Measurements from ENCODE around the gene ATP6AP1. TPM values are rescaled to one million over a fixed set of nuclear protein-coding genes. Genes with fewer than 3 reads are reported as not detected.

ATP6AP1 gene
- total RNA-seq, result 54.4 and 128 TPM in 2 replicates

DNA sequence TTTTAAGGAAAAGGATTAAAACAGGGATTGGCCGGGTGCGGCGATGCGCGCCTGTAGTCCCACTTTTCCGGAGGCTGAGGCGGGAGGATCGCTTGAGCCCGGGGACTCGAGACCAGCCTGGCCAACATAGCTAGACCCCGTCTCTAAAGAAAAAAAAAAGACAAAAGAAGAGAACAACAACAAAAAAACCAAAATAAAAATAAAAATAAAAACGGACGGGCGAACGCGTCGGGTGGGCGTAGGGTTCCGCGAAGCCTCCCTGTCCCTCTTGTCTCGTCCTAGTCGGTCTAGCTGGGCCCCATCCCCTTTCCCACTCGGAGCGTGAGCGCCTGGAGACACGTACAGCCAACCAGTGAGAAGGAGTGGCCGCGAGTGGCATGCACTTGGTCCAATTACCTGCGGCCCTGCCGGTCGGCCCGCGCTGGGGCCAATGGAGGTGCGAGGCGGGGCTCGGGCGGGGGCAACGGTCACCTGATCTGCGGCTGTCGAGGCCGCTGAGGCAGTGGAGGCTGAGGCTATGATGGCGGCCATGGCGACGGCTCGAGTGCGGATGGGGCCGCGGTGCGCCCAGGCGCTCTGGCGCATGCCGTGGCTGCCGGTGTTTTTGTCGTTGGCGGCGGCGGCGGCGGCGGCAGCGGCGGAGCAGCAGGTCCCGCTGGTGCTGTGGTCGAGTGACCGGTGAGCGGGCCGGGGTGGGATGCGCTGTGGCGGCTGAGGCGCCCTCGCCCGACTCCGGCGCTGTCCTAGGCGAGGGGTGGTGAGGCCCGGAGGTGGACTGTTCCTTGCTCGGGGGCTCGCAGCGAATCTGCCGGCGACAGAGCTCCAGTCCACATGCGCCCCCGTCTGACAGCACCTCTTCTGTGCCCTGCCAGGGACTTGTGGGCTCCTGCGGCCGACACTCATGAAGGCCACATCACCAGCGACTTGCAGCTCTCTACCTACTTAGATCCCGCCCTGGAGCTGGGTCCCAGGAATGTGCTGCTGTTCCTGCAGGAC is at the start of gene ATP6AP1:
Gene ATP6AP1 (plus strand): TSS at position 502 of the 996 bp plus-strand sequence. CDS start 16 bp downstream, at position 518.

DNA sequence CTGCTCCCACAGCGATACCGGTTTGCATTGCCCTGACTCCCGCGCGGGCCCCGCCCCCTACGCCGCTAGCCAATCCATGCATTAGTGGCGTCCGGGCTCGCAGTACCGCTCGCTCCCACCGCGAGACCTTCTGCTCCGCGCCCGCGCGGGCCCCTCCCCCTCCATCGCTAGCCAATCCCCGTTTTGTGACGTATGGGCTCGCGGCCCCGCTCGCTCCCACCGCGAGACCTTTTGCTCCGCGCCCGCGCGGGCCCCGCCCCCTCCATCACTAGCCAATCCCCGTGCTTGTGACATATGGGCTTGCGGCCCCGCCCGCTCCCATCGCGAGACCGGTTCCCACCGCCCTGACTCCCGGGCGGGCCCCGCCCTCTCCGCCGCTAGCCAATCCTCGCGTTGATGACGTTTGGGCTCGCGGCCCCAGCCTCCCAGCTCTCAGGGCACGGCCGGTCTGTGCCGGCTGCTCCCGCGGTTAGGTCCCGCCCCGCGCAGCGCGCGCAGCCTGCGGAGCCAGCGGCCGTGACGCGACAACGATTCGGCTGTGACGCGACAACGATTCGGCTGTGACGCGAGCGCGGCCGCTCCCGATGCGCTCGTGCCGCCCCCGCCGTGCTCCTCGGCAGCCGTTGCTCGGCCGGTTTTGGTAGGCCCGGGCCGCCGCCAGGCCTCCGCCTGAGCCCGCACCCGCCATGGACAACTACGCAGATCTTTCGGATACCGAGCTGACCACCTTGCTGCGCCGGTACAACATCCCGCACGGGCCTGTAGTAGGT is 49.5 kb upstream of the ATP6AP1 start, which contains the start of gene EMD:
Gene EMD (plus strand): TSS at position 497 of the 770 bp plus-strand sequence. CDS start 190 bp downstream, at position 687.

DNA sequence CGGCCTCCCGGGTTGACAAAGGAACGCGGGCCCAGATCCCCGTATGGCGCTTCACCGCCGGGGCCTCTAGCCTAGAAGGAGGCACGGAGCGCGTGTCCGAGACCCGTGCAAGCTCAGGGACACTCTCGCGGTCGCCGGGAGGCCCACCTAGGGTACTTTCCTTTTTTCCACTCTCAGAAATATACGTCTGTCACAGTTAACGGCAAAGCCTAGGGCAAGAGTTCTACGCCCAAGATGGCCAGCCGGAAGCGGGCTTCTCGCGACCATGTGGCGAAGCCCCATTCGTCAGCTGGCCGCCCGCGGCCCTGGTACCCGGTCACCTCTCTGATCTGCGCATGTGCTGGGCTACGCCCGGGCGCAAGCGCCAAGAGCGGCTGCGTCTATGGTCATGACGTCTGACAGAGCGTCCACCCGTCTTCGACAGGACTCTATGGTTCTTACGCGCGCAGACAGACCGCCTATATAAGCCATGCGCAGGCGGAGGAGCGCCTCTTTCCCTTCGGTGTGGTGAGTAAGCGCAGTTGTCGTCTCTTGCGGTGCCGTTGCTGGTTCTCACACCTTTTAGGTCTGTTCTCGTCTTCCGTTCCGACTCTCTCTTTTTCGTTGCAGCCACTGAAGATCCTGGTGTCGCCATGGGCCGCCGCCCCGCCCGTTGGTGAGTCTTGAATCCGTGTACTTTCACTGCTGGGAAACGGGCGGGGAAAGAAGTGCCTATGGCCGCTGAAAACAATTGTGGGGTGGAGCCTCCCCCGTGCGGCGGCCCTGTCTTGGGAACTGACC is 30.4 kb upstream of the ATP6AP1 start, which contains the start of gene RPL10:
Gene RPL10 (plus strand): TSS at position 490 of the 780 bp plus-strand sequence. CDS start 143 bp downstream, at position 633.

GRCh38 chrX:154409222-154409871 is 19.1 kb upstream of the ATP6AP1 start, which contains the start of gene DNASE1L1:
Gene DNASE1L1, minus strand, starts transcription at chrX:154409254. Its CDS starts 3,686 bp downstream, at chrX:154405568.

DNA sequence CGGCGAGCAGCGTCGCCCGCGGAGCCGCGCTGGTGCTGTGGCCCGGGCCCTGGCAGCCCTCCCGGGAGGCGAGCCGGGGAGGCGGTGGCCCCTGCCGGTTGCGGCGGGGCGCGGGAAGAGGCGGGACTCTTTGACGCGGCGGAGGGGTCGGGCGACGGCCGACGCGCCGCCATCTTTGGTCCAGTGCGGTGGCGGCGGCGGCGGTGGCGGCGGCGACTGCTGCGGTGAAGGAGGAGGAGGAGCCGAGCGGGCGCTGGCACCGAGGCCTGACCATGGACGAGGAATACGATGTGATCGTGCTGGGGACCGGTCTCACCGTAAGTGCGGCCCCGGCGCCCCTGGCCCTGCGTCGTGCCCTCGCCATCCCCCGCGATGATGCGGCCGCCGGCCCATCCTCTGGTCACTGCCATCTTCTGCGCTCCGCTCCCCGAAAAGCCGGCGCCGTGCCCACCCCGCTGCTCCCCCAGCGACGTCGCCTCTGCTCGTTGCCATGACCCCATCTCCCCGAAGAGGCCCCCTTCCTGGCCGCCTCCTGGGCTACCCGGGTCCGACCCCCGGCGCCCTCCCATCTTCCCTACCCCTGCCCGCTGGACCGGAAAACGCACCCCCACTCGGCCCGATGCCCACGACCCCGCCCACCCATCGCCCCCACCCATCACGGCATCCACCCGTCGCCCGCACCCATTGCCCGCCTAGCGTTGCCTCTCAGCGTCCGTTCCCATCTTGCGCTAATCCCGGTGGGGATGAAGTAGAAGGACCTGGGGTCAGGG is 8.7 kb downstream of the ATP6AP1 start, which contains the start of gene GDI1:
Gene GDI1 (plus strand): TSS at position 172 of the 770 bp plus-strand sequence. CDS start 101 bp downstream, at position 273.

GRCh38 chrX:154443992-154444754 is 15.7 kb downstream of the ATP6AP1 start, which contains the start of gene FAM50A:
Gene FAM50A, plus strand, starts transcription at chrX:154444141. Its CDS starts 95 bp downstream, at chrX:154444236.

GRCh38 chrX:154458116-154458953 is 29.9 kb downstream of the ATP6AP1 start, which contains the start of gene PLXNA3:
Gene PLXNA3, plus strand, starts transcription at chrX:154458281. Its CDS starts 1,903 bp downstream, at chrX:154460184.

GRCh38 chrX:154478728-154479622 is 50.5 kb downstream of the ATP6AP1 start, which contains the start of gene LAGE3:
Gene LAGE3, minus strand, starts transcription at chrX:154479281. Its CDS starts 366 bp downstream, at chrX:154478915.

Other genes starting within 250 kb of the ATP6AP1 start
- gene OPN1MW, start 246.1 kb upstream of the ATP6AP1 start, total RNA-seq, result 0.25 TPM in 1 of 2 replicates, not detected in the other
- gene OPN1MW2, start 208.9 kb upstream of the ATP6AP1 start, total RNA-seq, result not detected in 2 replicates
- not detected in 2 replicates for gene OPN1MW3, start 171.1 kb upstream of the ATP6AP1 start, total RNA-seq
- gene TEX28, start 133.6 kb upstream of the ATP6AP1 start, total RNA-seq, result 0.16 TPM in 1 of 2 replicates, not detected in the other
- gene TKTL1, start 132.9 kb upstream of the ATP6AP1 start, total RNA-seq, result under 0.01 and 0.31 TPM in 2 replicates
- 1,640 and 2,434 TPM in 2 replicates for gene FLNA, start 54.0 kb upstream of the ATP6AP1 start, total RNA-seq
- 16.6 and 18.8 TPM in 2 replicates for gene EMD, start 49.4 kb upstream of the ATP6AP1 start, total RNA-seq
- gene RPL10, start 30.3 kb upstream of the ATP6AP1 start, total RNA-seq, result 2,048 and 2,051 TPM in 2 replicates
- 70.6 and 90.2 TPM in 2 replicates for gene DNASE1L1, start 19.4 kb upstream of the ATP6AP1 start, total RNA-seq
- 20.9 and 23.9 TPM in 2 replicates for gene TAFAZZIN, start 17.1 kb upstream of the ATP6AP1 start, total RNA-seq
- 36.4 and 99.2 TPM in 2 replicates for gene GDI1, start 8.5 kb downstream of the ATP6AP1 start, total RNA-seq
- gene FAM50A, start 15.5 kb downstream of the ATP6AP1 start, total RNA-seq, result 64.9 and 118 TPM in 2 replicates
- gene PLXNA3, start 29.6 kb downstream of the ATP6AP1 start, total RNA-seq, result 7.9 and 13.3 TPM in 2 replicates
- 11.2 and 11.5 TPM in 2 replicates for gene LAGE3, start 50.6 kb downstream of the ATP6AP1 start, total RNA-seq
- 37.1 and 49.5 TPM in 2 replicates for gene UBL4A, start 57.9 kb downstream of the ATP6AP1 start, total RNA-seq
- 9.7 and 22.1 TPM in 2 replicates for gene SLC10A3, start 62.0 kb downstream of the ATP6AP1 start, total RNA-seq
- 17.6 and 45.2 TPM in 2 replicates for gene FAM3A, start 87.6 kb downstream of the ATP6AP1 start, total RNA-seq
- gene G6PD, start 118.2 kb downstream of the ATP6AP1 start, total RNA-seq, result 38.9 and 52.8 TPM in 2 replicates
- 12.1 and 14.2 TPM in 2 replicates for gene IKBKG, start 118.9 kb downstream of the ATP6AP1 start, total RNA-seq
- gene CTAG1A, start 156.5 kb downstream of the ATP6AP1 start, total RNA-seq, result not detected in 2 replicates
- gene CTAG1B, start 190.6 kb downstream of the ATP6AP1 start, total RNA-seq, result not detected in 2 replicates
- not detected in 2 replicates for gene CTAG2, start 224.9 kb downstream of the ATP6AP1 start, total RNA-seq